ENCODE data around the gene ARHGEF16. TPM values are rescaled to one million over a fixed set of nuclear protein-coding genes. Genes with fewer than 3 reads are reported as not detected.

ARHGEF16 gene
- total and polyA plus RNA-seq, 2 donors, result 1.4 to 2.3 TPM

DNA sequence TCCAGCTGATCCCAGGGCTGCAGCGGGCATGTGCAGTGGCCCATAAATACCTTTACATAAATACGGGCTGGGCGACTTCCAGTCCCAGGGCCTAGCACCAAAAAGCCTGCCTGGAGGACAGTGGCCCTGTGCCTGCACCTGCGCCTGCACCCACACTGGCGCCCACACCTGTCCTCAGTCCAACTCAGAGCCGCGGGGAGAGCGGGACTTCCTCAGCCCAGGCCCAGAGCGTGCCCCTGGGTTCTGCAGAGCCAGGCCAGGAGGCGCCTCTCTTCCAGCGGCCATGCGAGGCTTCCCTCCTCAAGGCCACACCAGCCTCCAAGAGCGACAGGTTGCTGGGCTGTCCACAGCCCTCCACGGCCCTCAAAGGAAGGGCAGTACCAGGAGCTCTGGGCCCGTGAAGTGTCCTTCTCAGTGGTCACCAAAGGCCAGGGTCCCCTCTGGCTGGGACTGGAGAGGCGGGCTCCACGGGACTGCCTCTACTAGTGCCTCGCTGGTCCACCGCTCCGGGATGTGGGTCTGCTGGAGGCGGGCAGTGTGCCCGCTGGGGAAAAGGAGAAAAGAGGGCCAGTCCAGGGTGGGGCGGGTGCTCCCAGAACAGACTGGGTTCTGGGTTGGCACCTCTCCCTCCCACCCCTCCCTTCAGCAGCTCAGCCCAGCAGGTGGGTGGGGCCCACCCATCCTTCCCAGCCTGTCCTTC lies 35.7 kb downstream of the ARHGEF16 start:
- H3K4me1 ChIP-seq (ENCODE audit: control insufficient read depth in 2 of 2, insufficient read depth in 2 of 2, low read length in 2 of 2), result peaks cover 0 to 3% of the 10 kb centered on the region in 2 donors
- H3K9me3 ChIP-seq (ENCODE audit: control insufficient read depth in 2 of 2, insufficient read depth in 1 of 2, low read length in 1 of 2), result peaks cover 0 to 14% of the 10 kb centered on the region in 2 donors
- no peak for DNase-seq (ENCODE audit: low read depth in 6 of 9, low spot score in 9 of 9)
- WGBS, result 98% methylated on average over 23 of the region's 23 CpGs
- no peaks in the 10 kb centered on the region for H3K36me3 ChIP-seq (ENCODE audit: control insufficient read depth in 2 of 2, insufficient read depth in 2 of 2, low read length in 1 of 2)
- no peak overlapping the region for H3K27ac ChIP-seq (ENCODE audit: low read depth in 1 of 2, low read length in 1 of 2)
- no peak overlapping the region for H3K4me3 ChIP-seq (ENCODE audit: low read length in 2 of 2)
- H3K27me3 ChIP-seq (ENCODE audit: control insufficient read depth in 2 of 2, insufficient read depth in 1 of 2, low read length in 1 of 2), result no peaks in the 10 kb centered on the region

DNA sequence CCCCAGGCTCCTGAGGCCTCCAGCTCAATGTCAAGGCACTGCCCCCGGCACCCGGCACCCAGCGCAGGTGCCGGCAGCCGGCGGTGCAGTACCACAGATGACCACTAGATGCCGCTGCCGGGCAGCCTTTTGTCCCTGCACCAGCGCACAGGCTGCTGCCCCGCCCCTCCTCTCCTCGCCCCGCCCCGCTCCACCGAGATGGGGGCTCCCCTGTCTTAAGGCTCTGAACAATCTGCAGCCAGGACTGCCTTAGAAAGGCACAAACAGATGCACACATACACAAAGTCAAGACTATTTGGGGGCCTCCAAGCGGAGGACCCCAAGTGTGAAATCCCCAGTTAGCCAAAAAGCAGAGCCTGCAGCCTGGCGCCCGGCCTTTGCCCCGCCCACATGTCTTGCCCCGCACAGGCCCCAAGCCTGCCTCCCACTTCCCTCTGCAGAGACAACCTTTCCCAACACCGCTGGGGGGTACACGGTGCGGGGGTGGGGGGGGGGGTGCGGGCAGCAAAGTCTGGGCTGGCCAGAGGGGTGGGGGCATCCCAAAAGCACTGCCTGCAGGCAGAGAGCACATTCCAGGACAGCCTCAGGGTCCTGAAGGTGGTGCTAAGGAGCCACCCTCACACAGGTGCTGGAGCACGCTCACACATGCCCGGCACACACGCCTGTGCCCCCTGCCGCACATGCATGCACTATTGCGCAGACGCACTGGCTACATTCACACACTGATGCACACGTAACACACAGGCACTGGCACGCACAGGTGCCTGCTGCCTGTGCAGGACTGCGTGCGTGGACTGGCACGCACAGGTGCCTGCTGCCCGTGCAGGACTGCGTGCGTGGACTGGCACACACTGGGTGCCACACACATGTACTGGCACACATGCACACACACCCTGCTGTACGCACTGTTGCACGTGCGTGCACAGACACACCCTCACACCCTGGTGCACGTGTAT lies 37.1 kb downstream of the ARHGEF16 start:
- peaks cover 0 to 3% of the 10 kb centered on the region in 2 donors for H3K4me1 ChIP-seq (ENCODE audit: control insufficient read depth in 2 of 2, insufficient read depth in 2 of 2, low read length in 2 of 2)
- WGBS, result 42% methylated on average over 41 of the region's 41 CpGs
- H3K9me3 ChIP-seq (ENCODE audit: control insufficient read depth in 2 of 2, insufficient read depth in 1 of 2, low read length in 1 of 2), result peaks cover 0 to 14% of the 10 kb centered on the region in 2 donors
- DNase-seq (ENCODE audit: low read depth in 6 of 9, low spot score in 9 of 9), result peak; percentile 31 to 85 (median 75)
- H3K4me3 ChIP-seq (ENCODE audit: low read length in 2 of 2), result peak overlapping the region in 1 of 2 donors; percentile 38
- no peaks in the 10 kb centered on the region for H3K27me3 ChIP-seq (ENCODE audit: control insufficient read depth in 2 of 2, insufficient read depth in 1 of 2, low read length in 1 of 2)
- no peak overlapping the region for H3K27ac ChIP-seq (ENCODE audit: low read depth in 1 of 2, low read length in 1 of 2)
- no peaks in the 10 kb centered on the region for H3K36me3 ChIP-seq (ENCODE audit: control insufficient read depth in 2 of 2, insufficient read depth in 2 of 2, low read length in 1 of 2)

DNA sequence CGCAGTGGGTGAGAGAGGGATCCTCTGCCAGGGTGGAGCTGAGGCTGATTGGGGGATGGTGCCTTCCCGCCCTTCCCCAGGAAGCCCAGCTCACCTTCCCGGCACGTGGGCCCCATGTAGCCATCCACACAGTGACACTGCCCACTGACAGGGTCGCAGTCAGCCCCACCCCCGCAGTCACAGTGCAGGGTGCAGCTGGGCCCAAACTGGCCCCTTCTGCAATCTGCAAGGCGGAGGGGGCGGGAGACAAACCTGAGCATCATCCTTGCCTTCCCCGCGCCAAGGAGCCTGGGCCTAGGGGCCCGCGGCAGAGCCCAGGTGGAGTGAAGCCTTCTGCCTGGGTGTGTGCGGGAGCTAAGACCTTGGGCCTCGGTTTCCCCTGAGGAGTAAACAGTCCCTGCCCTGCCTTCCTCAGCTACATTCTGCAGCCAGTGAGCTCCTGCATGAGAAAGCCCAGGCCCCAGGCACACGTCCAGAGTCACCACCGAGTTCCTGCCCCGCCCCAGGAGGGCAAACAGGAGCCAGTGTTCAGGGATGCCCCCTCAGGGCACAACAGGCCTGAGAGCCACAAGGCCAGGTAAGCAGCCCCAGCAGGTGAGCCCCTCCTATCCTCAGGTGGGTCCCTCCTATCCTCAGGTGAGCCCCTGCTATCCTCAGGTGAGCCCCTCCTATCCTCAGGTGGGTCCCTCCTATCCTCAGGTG lies 38.2 kb downstream of the ARHGEF16 start:
- no peak overlapping the region for H3K4me3 ChIP-seq (ENCODE audit: low read length in 2 of 2)
- H3K27ac ChIP-seq (ENCODE audit: low read depth in 1 of 2, low read length in 1 of 2), result no peak overlapping the region
- no peaks in the 10 kb centered on the region for H3K27me3 ChIP-seq (ENCODE audit: control insufficient read depth in 2 of 2, insufficient read depth in 1 of 2, low read length in 1 of 2)
- H3K36me3 ChIP-seq (ENCODE audit: control insufficient read depth in 2 of 2, insufficient read depth in 2 of 2, low read length in 1 of 2), result no peaks in the 10 kb centered on the region
- no peak for DNase-seq (ENCODE audit: low read depth in 6 of 9, low spot score in 9 of 9)
- peaks cover 0 to 3% of the 10 kb centered on the region in 2 donors for H3K4me1 ChIP-seq (ENCODE audit: control insufficient read depth in 2 of 2, insufficient read depth in 2 of 2, low read length in 2 of 2)
- H3K9me3 ChIP-seq (ENCODE audit: control insufficient read depth in 2 of 2, insufficient read depth in 1 of 2, low read length in 1 of 2), result peaks cover 0 to 14% of the 10 kb centered on the region in 2 donors
- 97% methylated on average over 17 of the region's 17 CpGs for WGBS

DNA sequence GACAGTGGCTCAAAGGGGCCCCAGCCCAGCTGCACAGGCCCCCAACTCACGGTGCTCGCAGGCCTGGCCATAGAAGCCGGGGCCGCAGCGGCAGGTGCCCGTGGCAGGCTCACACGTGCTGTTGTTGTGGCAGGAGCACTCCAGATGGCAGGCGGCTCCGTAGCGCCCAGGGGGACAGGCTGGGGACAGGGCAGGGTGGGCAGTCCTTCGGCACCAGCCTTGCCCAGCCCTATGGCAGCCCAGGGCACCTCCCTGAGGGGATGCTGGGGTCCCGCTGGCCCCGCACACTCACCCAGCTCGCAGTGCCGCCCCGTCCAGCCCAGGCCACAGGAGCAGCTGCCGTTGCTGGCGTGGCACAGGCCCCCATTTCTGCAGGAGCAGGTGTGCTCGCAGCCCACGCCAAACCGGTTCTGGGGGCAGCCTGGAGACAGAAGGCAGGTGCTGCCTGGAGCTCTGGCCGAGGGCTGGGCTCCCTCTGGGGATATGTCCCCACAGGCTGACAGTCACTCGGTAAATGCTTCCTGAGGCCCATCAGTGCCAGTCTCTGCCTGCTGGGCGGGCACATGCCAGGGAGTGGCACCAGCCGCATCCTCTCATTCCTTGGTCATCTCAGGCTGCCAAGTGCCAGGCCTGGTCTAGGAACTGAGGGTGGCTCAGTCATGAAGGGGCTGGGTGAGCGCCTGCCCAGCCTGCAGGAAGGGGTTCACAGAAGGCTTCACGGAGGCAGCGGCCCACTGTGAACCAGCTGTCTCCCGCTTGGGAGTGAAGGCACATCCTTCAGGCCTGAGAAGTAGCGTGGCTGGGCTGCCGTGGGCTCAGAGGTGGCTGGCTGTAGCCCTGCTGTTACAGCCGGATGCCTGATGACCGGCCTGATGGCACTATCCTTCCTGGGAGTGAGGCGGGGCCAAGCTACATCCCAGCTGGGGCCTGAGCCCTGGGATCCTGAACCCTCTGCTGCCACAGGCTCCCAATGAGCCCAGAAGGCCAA lies 40.1 kb downstream of the ARHGEF16 start:
- peaks cover 0 to 3% of the 10 kb centered on the region in 2 donors for H3K4me1 ChIP-seq (ENCODE audit: control insufficient read depth in 2 of 2, insufficient read depth in 2 of 2, low read length in 2 of 2)
- H3K27ac ChIP-seq (ENCODE audit: low read depth in 1 of 2, low read length in 1 of 2), result no peak overlapping the region
- H3K36me3 ChIP-seq (ENCODE audit: control insufficient read depth in 2 of 2, insufficient read depth in 2 of 2, low read length in 1 of 2), result no peaks in the 10 kb centered on the region
- no peak overlapping the region for H3K4me3 ChIP-seq (ENCODE audit: low read length in 2 of 2)
- H3K27me3 ChIP-seq (ENCODE audit: control insufficient read depth in 2 of 2, insufficient read depth in 1 of 2, low read length in 1 of 2), result no peaks in the 10 kb centered on the region
- peaks cover 0 to 2% of the 10 kb centered on the region in 2 donors for H3K9me3 ChIP-seq (ENCODE audit: control insufficient read depth in 2 of 2, insufficient read depth in 1 of 2, low read length in 1 of 2)
- no peak for DNase-seq (ENCODE audit: low read depth in 6 of 9, low spot score in 9 of 9)
- WGBS, result 90% methylated on average over 34 of the region's 34 CpGs

DNA sequence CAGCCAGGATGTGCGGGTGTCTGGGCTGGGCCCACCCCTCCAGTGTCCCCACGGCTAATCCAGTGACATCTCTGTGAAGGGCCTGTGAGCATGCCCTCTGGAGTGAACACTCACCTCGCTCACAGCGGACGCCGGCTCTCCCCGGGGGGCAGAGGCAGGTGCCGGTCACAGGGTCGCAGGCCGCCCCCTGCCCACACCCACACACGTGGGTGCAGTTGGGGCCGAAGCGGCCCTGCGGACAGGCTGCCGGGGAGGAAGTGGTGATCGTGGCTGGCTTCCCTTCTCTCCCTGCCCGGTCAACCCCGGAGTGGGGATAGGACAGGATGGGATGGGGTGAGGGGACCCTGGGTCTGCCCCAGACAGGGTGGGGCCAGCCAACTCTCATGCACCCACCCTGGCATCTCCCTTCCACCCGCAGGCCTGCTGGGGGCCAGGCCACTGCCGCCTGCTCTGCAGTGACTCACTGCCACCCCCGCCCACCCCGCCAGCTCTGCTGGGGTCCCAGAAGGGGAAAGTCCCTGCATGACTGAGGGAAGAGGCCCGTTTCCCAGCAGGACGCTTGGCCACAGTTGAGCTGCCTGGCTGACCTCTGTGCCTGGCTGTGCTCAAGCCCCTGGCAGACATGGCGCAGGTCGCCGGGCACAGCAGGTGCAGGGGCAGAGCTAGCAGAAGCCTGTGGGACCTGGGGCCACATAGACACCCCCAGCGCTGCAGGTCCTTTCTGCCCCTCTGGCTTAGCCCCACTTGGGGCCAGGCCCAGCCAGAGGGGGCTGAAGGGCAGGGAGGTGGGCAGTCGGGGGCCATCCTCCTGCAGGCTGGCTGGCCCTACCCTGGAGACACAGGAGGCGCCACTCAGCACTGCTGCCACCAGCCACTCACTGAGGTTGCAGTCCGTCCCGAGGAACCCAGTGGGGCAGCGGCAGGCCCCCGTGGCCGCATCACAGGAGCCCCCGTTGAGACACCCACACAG lies 41.6 kb downstream of the ARHGEF16 start:
- H3K27me3 ChIP-seq (ENCODE audit: control insufficient read depth in 2 of 2, insufficient read depth in 1 of 2, low read length in 1 of 2), result no peaks in the 10 kb centered on the region
- WGBS, result 95% methylated on average over 36 of the region's 36 CpGs
- no peak for DNase-seq (ENCODE audit: low read depth in 6 of 9, low spot score in 9 of 9)

DNA sequence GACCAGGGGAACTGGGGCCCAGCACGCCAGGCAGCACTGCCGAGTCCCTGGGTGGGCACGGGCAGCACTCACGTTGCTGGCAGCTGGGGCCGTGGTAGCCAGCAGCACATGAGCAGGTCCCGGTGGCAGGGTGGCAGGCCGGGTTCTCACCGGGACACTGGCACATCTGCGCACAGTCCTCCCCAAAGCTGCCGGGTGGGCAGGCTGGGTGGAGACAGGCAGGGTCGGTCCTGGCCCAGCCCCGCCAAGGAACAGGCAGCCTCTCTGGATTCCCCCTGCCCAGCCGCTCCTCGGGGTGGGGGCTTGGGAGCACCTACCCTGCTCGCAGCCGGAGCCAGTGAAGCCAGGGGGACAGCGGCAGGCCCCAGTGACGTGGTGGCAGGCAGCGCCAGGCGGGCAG lies 42.5 kb downstream of the ARHGEF16 start:
- DNase-seq (ENCODE audit: low read depth in 6 of 9, low spot score in 9 of 9), result no peak
- Histone ChIP-seq H3K27me3 (ENCODE audit: control insufficient read depth in 2 of 2, insufficient read depth in 1 of 2, low read length in 1 of 2) (no peaks in the 10 kb centered on the region), H3K36me3 (ENCODE audit: control insufficient read depth in 2 of 2, insufficient read depth in 2 of 2, low read length in 1 of 2) (no peaks in the 10 kb centered on the region), H3K4me1 (ENCODE audit: control insufficient read depth in 2 of 2, insufficient read depth in 2 of 2, low read length in 2 of 2) (no peaks in the 10 kb centered on the region), H3K9me3 (ENCODE audit: control insufficient read depth in 2 of 2, insufficient read depth in 1 of 2, low read length in 1 of 2) (no peaks in the 10 kb centered on the region), H3K4me3 (ENCODE audit: low read length in 2 of 2) (no peak overlapping the region), H3K27ac (ENCODE audit: low read depth in 1 of 2, low read length in 1 of 2) (no peak overlapping the region)
- WGBS, result 97% methylated on average over 20 of the region's 20 CpGs

More for the DNA sequence above, 41.6 kb downstream of the ARHGEF16 start:
- H3K4me1 ChIP-seq (ENCODE audit: control insufficient read depth in 2 of 2, insufficient read depth in 2 of 2, low read length in 2 of 2), result peaks cover 0 to 3% of the 10 kb centered on the region in 2 donors
- H3K4me3 ChIP-seq (ENCODE audit: low read length in 2 of 2), result no peak overlapping the region
- no peaks in the 10 kb centered on the region for H3K36me3 ChIP-seq (ENCODE audit: control insufficient read depth in 2 of 2, insufficient read depth in 2 of 2, low read length in 1 of 2)
- H3K9me3 ChIP-seq (ENCODE audit: control insufficient read depth in 2 of 2, insufficient read depth in 1 of 2, low read length in 1 of 2), result no peaks in the 10 kb centered on the region
- no peak overlapping the region for H3K27ac ChIP-seq (ENCODE audit: low read depth in 1 of 2, low read length in 1 of 2)

DNA sequence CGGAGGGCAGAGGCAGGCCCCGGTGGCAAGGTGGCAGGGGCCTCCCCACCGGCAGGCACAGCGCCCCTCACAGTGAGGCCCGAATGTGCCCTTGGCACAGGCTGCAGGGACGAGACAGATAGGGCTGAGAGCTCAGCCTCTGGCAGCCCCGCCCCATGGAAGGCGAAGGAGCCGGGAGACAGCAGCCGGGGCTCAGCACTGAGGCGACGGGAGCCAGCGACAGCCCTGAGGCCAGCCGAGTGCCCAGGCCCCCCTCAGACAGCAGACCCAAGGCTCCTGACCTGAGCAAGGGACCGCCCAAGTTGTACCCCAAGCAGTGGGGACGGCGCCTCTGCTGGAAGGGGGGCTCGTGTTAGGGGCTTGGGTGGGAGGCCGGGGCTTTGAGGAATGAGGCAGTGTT lies 43.1 kb downstream of the ARHGEF16 start:
- no peaks in the 10 kb centered on the region for H3K36me3 ChIP-seq (ENCODE audit: control insufficient read depth in 2 of 2, insufficient read depth in 2 of 2, low read length in 1 of 2)
- H3K4me1 ChIP-seq (ENCODE audit: control insufficient read depth in 2 of 2, insufficient read depth in 2 of 2, low read length in 2 of 2), result no peaks in the 10 kb centered on the region
- DNase-seq (ENCODE audit: low read depth in 6 of 9, low spot score in 9 of 9), result no peak

More for the DNA sequence above, 43.1 kb downstream of the ARHGEF16 start:
- no peaks in the 10 kb centered on the region for H3K27me3 ChIP-seq (ENCODE audit: control insufficient read depth in 2 of 2, insufficient read depth in 1 of 2, low read length in 1 of 2)
- 97% methylated on average over 19 of the region's 19 CpGs for WGBS
- no peak overlapping the region for H3K4me3 ChIP-seq (ENCODE audit: low read length in 2 of 2)
- H3K9me3 ChIP-seq (ENCODE audit: control insufficient read depth in 2 of 2, insufficient read depth in 1 of 2, low read length in 1 of 2), result no peaks in the 10 kb centered on the region
- no peak overlapping the region for H3K27ac ChIP-seq (ENCODE audit: low read depth in 1 of 2, low read length in 1 of 2)
